ENCODE data around the gene EBF4. TPM values are rescaled to one million over a fixed set of nuclear protein-coding genes. Genes with fewer than 3 reads are reported as not detected.

EBF4 gene
- total RNA-seq, 1 experiment from 2014 or later: 2.7 TPM

DNA sequence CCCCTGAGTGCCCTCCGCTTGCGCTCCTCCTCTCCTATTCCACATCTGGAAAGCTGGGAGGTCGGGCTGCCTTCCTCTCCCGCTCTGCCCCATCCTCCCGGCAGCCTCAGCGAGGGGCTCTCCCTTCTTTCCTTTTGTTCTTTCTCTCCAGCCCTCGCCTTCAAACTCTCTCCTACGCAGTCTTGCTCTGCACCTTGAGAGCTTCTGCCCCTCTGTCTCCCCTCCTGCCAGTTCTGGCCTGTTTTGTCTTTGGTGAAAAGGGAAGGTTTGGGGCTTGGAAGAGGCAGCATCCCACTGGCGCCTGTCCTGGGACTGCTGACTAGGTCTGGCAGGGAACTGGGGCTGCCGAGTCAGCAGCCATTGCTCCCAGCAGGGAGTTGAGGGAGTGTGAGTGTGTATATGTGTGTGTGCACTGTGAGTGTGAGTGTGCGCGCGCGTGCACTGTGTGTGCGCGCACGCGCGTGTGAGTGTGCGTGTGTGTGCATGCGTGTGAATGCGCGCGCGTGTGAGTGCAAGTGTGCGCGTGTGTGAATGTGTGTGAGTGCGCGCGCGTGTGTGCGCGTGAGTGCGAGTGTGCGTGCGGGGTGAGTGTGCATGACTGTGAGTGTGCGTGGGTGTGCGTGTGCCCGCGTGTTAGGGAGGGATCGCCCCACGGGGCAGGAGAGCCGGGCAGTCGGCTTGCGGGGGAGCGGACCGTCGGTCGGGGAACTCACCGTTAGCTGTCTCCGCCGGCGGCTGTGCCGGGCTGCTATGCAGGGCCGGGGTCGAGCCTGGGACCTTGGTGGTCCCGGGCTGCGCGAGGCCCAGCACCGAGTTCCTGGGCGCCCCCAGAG, 107.3 kb downstream of the EBF4 start (continued):
- TF ChIP-seq ZNF138 (CRISPR knock-in tag; conservative IDR thresholded peaks at IDR 0.05) (peak; percentile 69; the same call in 1 of the 2 replicates), JAZF1 (CRISPR knock-in tag; IDR thresholded peaks at IDR 0.05) (no peak), KAT7 (CRISPR knock-in tag; IDR thresholded peaks at IDR 0.05; ENCODE audit: borderline replicate concordance) (peak; percentile 70; the same call in 1 of the 2 replicates), ATF1 (CRISPR knock-in tag; IDR thresholded peaks at IDR 0.05) (no peak), ESRRA (CRISPR knock-in tag; IDR thresholded peaks at IDR 0.05; ENCODE audit: borderline replicate concordance) (no peak), ZNF121 (CRISPR knock-in tag; IDR thresholded peaks at IDR 0.05) (no peak), MXD4 (CRISPR knock-in tag; IDR thresholded peaks at IDR 0.05; ENCODE audit: borderline replicate concordance) (0 out of 2 replicates have a peak, but pooled peaks have one; percentile 80)
- TF ChIP-seq, protein P1, sequence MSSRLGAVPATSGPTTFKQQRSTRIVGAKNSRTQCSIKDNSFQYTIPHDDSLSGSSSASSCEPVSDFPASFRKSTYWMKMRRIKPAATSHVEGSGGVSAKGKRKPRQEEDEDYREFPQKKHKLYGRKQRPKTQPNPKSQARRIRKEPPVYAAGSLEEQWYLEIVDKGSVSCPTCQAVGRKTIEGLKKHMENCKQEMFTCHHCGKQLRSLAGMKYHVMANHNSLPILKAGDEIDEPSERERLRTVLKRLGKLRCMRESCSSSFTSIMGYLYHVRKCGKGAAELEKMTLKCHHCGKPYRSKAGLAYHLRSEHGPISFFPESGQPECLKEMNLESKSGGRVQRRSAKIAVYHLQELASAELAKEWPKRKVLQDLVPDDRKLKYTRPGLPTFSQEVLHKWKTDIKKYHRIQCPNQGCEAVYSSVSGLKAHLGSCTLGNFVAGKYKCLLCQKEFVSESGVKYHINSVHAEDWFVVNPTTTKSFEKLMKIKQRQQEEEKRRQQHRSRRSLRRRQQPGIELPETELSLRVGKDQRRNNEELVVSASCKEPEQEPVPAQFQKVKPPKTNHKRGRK (CRISPR knock-in tag; IDR thresholded peaks at IDR 0.05; ENCODE audit: borderline replicate concordance): no peak
- TF ChIP-seq, protein P2, sequence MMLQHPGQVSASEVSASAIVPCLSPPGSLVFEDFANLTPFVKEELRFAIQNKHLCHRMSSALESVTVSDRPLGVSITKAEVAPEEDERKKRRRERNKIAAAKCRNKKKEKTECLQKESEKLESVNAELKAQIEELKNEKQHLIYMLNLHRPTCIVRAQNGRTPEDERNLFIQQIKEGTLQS (CRISPR knock-in tag; conservative IDR thresholded peaks at IDR 0.05): no peak

DNA sequence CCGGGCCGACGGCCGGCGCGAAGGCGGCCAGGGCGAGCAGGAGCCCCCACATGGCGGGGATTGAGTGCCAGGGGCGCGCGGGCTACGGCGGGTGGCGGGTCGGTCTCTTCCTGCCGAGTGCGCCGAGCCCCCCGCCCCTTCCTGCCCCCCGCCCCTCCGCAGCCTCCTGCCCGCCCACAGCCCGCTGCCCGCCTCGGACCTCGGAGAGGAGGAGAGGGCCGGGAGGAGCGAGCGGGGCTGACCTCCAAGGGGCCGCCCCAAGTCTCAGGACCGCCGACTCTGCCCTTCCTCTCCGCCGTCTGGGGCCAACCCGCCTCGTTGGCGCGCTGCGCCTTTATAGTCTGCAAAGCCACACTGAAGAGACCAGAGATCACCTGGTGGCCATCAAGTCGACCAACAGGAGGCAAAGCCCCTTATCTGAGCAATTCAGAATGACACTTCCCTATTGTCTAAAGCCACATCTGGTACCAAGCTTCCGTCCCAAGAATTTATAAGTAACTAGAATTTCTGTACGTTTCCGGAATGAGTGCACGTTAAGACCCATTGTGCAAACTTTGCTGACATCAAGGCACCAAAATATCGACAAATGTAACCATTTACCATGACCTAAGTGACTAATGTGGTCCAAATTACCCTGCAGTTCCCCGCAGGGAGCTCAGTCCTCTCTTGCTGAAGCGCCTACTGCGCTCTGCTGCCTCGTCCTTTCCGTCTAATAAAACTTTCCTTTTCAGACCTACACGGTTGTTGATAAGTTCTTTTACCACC, 108.1 kb downstream of the EBF4 start, which contains the start of gene CPXM1:
Gene CPXM1, minus strand, starts transcription at position 107 of the 765 bp plus-strand sequence. Its CDS starts 55 bp downstream, at position 52.
- H3K36me3 Mint-ChIP-seq: peaks cover 16% of the 10 kb centered on the region
- H3K27ac Mint-ChIP-seq: peak within 1 kb of the TSS; percentile 75
- CTCF ChIA-PET: interaction anchor here (0.6 to 4.5 kb wide), 12 partner anchors 16 to 134 kb away, joined by 3 to 24 read pairs (median 4); partner anchors contain the start of gene TMEM239
- TF ChIP-seq TP53 (CRISPR knock-in tag; IDR thresholded peaks at IDR 0.05) (0 out of 2 replicates have a peak, but pooled peaks have one; percentile 7), SP1 (CRISPR knock-in tag; conservative IDR thresholded peaks at IDR 0.05) (peak; percentile 68), ZBTB21 (CRISPR knock-in tag; IDR thresholded peaks at IDR 0.05; ENCODE audit: borderline replicate concordance) (0 out of 2 replicates have a peak, but pooled peaks have one; percentile 32), TEAD1 (CRISPR knock-in tag; IDR thresholded peaks at IDR 0.05) (0 out of 2 replicates have a peak, but pooled peaks have one; percentile 8), CREB1 (CRISPR knock-in tag; IDR thresholded peaks at IDR 0.05) (no peak)
- TF ChIP-seq, protein P3, sequence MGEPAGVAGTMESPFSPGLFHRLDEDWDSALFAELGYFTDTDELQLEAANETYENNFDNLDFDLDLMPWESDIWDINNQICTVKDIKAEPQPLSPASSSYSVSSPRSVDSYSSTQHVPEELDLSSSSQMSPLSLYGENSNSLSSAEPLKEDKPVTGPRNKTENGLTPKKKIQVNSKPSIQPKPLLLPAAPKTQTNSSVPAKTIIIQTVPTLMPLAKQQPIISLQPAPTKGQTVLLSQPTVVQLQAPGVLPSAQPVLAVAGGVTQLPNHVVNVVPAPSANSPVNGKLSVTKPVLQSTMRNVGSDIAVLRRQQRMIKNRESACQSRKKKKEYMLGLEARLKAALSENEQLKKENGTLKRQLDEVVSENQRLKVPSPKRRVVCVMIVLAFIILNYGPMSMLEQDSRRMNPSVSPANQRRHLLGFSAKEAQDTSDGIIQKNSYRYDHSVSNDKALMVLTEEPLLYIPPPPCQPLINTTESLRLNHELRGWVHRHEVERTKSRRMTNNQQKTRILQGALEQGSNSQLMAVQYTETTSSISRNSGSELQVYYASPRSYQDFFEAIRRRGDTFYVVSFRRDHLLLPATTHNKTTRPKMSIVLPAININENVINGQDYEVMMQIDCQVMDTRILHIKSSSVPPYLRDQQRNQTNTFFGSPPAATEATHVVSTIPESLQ (CRISPR knock-in tag; IDR thresholded peaks at IDR 0.05): no peak
- ATAC-seq (peak; percentile 78), DNase-seq (ENCODE audit: low spot score) (peak; percentile 77)
- H3K4me1 Mint-ChIP-seq: peaks cover 31% of the 10 kb centered on the region
- peak within 1 kb of the TSS; percentile 95 for H3K4me3 Mint-ChIP-seq
- POLR2A ChIA-PET: no interaction called here
- H3K27me3 Mint-ChIP-seq (ENCODE audit: low read depth): peaks cover 57% of the 10 kb centered on the region
- no peaks in the 10 kb centered on the region for H3K9me3 Mint-ChIP-seq

GRCh38 chr20:2801286-2801728, 108.7 kb downstream of the EBF4 start:
- CTCF ChIA-PET: interaction anchor here (0.6 to 4.5 kb wide), 12 partner anchors 15 to 133 kb away, joined by 3 to 24 read pairs (median 4); partner anchors contain the start of gene TMEM239
- Mint-ChIP-seq H3K4me1 (peaks cover 36% of the 10 kb centered on the region), H3K27ac (no peak overlapping the region), H3K36me3 (peaks cover 13% of the 10 kb centered on the region), H3K27me3 (ENCODE audit: low read depth) (peaks cover 63% of the 10 kb centered on the region), H3K4me3 (peak overlapping the region; percentile 81), H3K9me3 (no peaks in the 10 kb centered on the region)
- ATAC-seq: no peak
- POLR2A ChIA-PET: no interaction called here
- no peak for DNase-seq (ENCODE audit: low spot score)
- no peak for TF ChIP-seq NFYB (CRISPR knock-in tag; conservative IDR thresholded peaks at IDR 0.05; ENCODE audit: low read depth)
- no peak for TF ChIP-seq NR3C1 (CRISPR knock-in tag; conservative IDR thresholded peaks at IDR 0.05; ENCODE audit: low read depth)
- TF ChIP-seq, protein P3 (CRISPR knock-in tag; IDR thresholded peaks at IDR 0.05): no peak
- TF ChIP-seq MLX (CRISPR knock-in tag; IDR thresholded peaks at IDR 0.05): no peak
- TF ChIP-seq TEAD1 (CRISPR knock-in tag; IDR thresholded peaks at IDR 0.05): no peak
- no peak for TF ChIP-seq AR (CRISPR knock-in tag; IDR thresholded peaks at IDR 0.05)
- TF ChIP-seq ZNF416 (CRISPR knock-in tag; IDR thresholded peaks at IDR 0.05): no peak
